GM19438 (cell line): ENCODE data around the gene SMYD1.
"Not testable (repeated sequence)": the region's sequence is repeated elsewhere in the genome, so short reads cannot be mapped to it uniquely, and the experiment has no call there.

Experiments used
- ATAC-seq: cut with Tn5 transposase; IDR thresholded peaks from one replicate; pipeline ENCODE4 v1.9.1; 2021; ENCODE audit warnings: low read depth; ENCODE audit not compliant: unreplicated experiment

The SMYD1 gene

GRCh38 chr2:88067598-88067997, at the start of gene SMYD1:
SMYD1 (plus strand) TSS chr2:88067825; CDS start chr2:88067865, 40 bp downstream.
- no peak for ATAC-seq

GRCh38 chr2:88018077-88018805, 49.4 kb upstream of the SMYD1 start:
- ATAC-seq, result not testable (repeated sequence)

GRCh38 chr2:88018909-88019308, 48.7 kb upstream of the SMYD1 start:
- ATAC-seq, result no peak

- ATAC-seq, result no peak
Observed at GRCh38 chr2:88019985-88020384, 47.6 kb upstream of the SMYD1 start.

GRCh38 chr2:88022669-88022921, 45.0 kb upstream of the SMYD1 start:
- no peak for ATAC-seq

- ATAC-seq, result no peak
Observed at GRCh38 chr2:88024509-88024908, 43.1 kb upstream of the SMYD1 start.

- ATAC-seq, result no peak
Observed at GRCh38 chr2:88027697-88028389, 39.8 kb upstream of the SMYD1 start.

GRCh38 chr2:88028931-88029330, 38.7 kb upstream of the SMYD1 start:
- ATAC-seq, result no peak

GRCh38 chr2:88032070-88032702, 35.4 kb upstream of the SMYD1 start:
- no peak for ATAC-seq

- no peak for ATAC-seq
Observed at GRCh38 chr2:88036182-88036581, 31.4 kb upstream of the SMYD1 start.

GRCh38 chr2:88036606-88037005, 31.0 kb upstream of the SMYD1 start:
- no peak for ATAC-seq

GRCh38 chr2:88038263-88039105, 29.1 kb upstream of the SMYD1 start:
- no peak for ATAC-seq

- no peak for ATAC-seq
Observed at GRCh38 chr2:88042476-88042875, 25.1 kb upstream of the SMYD1 start.

GRCh38 chr2:88045561-88045960, 22.1 kb upstream of the SMYD1 start:
- ATAC-seq, result not testable (repeated sequence)

- no peak for ATAC-seq
Observed at GRCh38 chr2:88048541-88048940, 19.1 kb upstream of the SMYD1 start.

- no peak for ATAC-seq
Observed at GRCh38 chr2:88049622-88050021, 18.0 kb upstream of the SMYD1 start.

- ATAC-seq, result no peak
Observed at GRCh38 chr2:88051792-88052191, 15.8 kb upstream of the SMYD1 start.

- ATAC-seq, result no peak
Observed at GRCh38 chr2:88053296-88053695, 14.3 kb upstream of the SMYD1 start.

- no peak for ATAC-seq
Observed at GRCh38 chr2:88053934-88054781, 13.5 kb upstream of the SMYD1 start.

GRCh38 chr2:88054782-88055370, 12.7 kb upstream of the SMYD1 start:
- ATAC-seq, result no peak
